Kasumi-1 (cell line): ENCODE measurements around the gene MAPKBP1.

ENCODE experiments used
- DNase-seq, 2 experiments: peaks; one replicate each; lab custom pipeline; 2025; lab: John Stamatoyannopoulos, UW

The MAPKBP1 gene

GRCh38 chr15:41850482-41851166 is 76.3 kb downstream of the MAPKBP1 start:
- no peak for DNase-seq

- DNase-seq = no peak
Measured at GRCh38 chr15:41851167-41851523, 76.9 kb downstream of the MAPKBP1 start.

- DNase-seq = no peak
Measured at GRCh38 chr15:41851755-41852370, 77.6 kb downstream of the MAPKBP1 start.

- DNase-seq = no peak
Measured at GRCh38 chr15:41852736-41853590, 78.7 kb downstream of the MAPKBP1 start.

- no peak for DNase-seq
Measured at GRCh38 chr15:41853831-41854230, 79.5 kb downstream of the MAPKBP1 start.

- DNase-seq = no peak
Measured at GRCh38 chr15:41854443-41854842, 80.2 kb downstream of the MAPKBP1 start.

GRCh38 chr15:41855261-41855961 is 81.1 kb downstream of the MAPKBP1 start:
- no peak for DNase-seq

GRCh38 chr15:41856262-41856661 is 82.0 kb downstream of the MAPKBP1 start:
- DNase-seq = no peak

GRCh38 chr15:41856716-41857115 is 82.4 kb downstream of the MAPKBP1 start:
- DNase-seq = no peak

- DNase-seq = no peak
Measured at GRCh38 chr15:41857316-41857715, 83.0 kb downstream of the MAPKBP1 start.

GRCh38 chr15:41858756-41859155 is 84.5 kb downstream of the MAPKBP1 start:
- DNase-seq = no peak

- DNase-seq = no peak
Measured at GRCh38 chr15:41860049-41860828, 86.0 kb downstream of the MAPKBP1 start.

GRCh38 chr15:41861736-41862356 is 87.6 kb downstream of the MAPKBP1 start:
- DNase-seq = no peak

- DNase-seq = no peak
Measured at GRCh38 chr15:41862515-41863116, 88.3 kb downstream of the MAPKBP1 start.

GRCh38 chr15:41865490-41866055 is 91.3 kb downstream of the MAPKBP1 start:
- DNase-seq = no peak

GRCh38 chr15:41866263-41866703 is 92.0 kb downstream of the MAPKBP1 start:
- no peak for DNase-seq

GRCh38 chr15:41866872-41867579 is 92.7 kb downstream of the MAPKBP1 start:
- no peak for DNase-seq

GRCh38 chr15:41868321-41868720 is 94.0 kb downstream of the MAPKBP1 start:
- DNase-seq = no peak
